ENCODE data around the gene APP.
"Not testable (repeated sequence)": the region's sequence is repeated elsewhere in the genome, so short reads cannot be mapped to it uniquely, and the experiment has no call there.

The APP gene

GRCh38 chr21:26159869-26160268, 10.7 kb downstream of the APP start:
- DNase-seq, result no peak

GRCh38 chr21:26157801-26158200, 12.8 kb downstream of the APP start:
- DNase-seq, result no peak

GRCh38 chr21:26154753-26155152, 15.8 kb downstream of the APP start:
- no peak for DNase-seq

- no peak for DNase-seq
Observed at GRCh38 chr21:26153758-26154157, 16.8 kb downstream of the APP start.

- DNase-seq, result no peak
Observed at GRCh38 chr21:26148840-26149354, 21.7 kb downstream of the APP start.

- no peak for DNase-seq
Observed at GRCh38 chr21:26148071-26148839, 22.3 kb downstream of the APP start.

GRCh38 chr21:26147535-26147934, 23.0 kb downstream of the APP start:
- DNase-seq, result no peak

- no peak for DNase-seq
Observed at GRCh38 chr21:26146681-26147080, 23.9 kb downstream of the APP start.

GRCh38 chr21:26144031-26144430, 26.5 kb downstream of the APP start:
- DNase-seq, result no peak

GRCh38 chr21:26142363-26142762, 28.2 kb downstream of the APP start:
- DNase-seq, result no peak

- no peak for DNase-seq
Observed at GRCh38 chr21:26140926-26141325, 29.6 kb downstream of the APP start.

GRCh38 chr21:26140164-26140579, 30.4 kb downstream of the APP start:
- DNase-seq, result no peak

GRCh38 chr21:26138615-26139257, 31.8 kb downstream of the APP start:
- no peak for DNase-seq

GRCh38 chr21:26137379-26138060, 33.0 kb downstream of the APP start:
- no peak for DNase-seq

- DNase-seq, result no peak
Observed at GRCh38 chr21:26136671-26137070, 33.9 kb downstream of the APP start.

GRCh38 chr21:26135520-26135919, 35.0 kb downstream of the APP start:
- DNase-seq, result no peak

- no peak for DNase-seq
Observed at GRCh38 chr21:26131554-26131953, 39.0 kb downstream of the APP start.

GRCh38 chr21:26131053-26131452, 39.5 kb downstream of the APP start:
- not testable (repeated sequence) for DNase-seq

GRCh38 chr21:26130249-26130881, 40.2 kb downstream of the APP start:
- DNase-seq, result no peak

- no peak for DNase-seq
Observed at GRCh38 chr21:26127918-26128317, 42.7 kb downstream of the APP start.

- DNase-seq, result no peak
Observed at GRCh38 chr21:26127073-26127814, 43.3 kb downstream of the APP start.

- no peak for DNase-seq
Observed at GRCh38 chr21:26126168-26126553, 44.4 kb downstream of the APP start.

All from NCI-H1105 (cell line).